GM18907 (cell line): ENCODE results near the gene FGD4.

Experiments
- ATAC-seq: cut with Tn5 transposase; IDR thresholded peaks from one replicate; pipeline ENCODE4 v1.9.1; 2021; ENCODE audit warnings: mild to moderate bottlenecking, moderate library complexity; ENCODE audit not compliant: unreplicated experiment

The FGD4 gene

GRCh38 chr12:32659908-32660440 is 260.6 kb downstream of the FGD4 start:
- ATAC-seq = no peak

GRCh38 chr12:32661706-32662105 is 262.3 kb downstream of the FGD4 start:
- ATAC-seq = no peak

GRCh38 chr12:32662665-32663064 is 263.3 kb downstream of the FGD4 start:
- ATAC-seq = no peak

- no peak for ATAC-seq
Observed at GRCh38 chr12:32666018-32666417, 266.7 kb downstream of the FGD4 start.

GRCh38 chr12:32669584-32669983 is 270.2 kb downstream of the FGD4 start:
- no peak for ATAC-seq

GRCh38 chr12:32671930-32672780 is 272.8 kb downstream of the FGD4 start:
- peak; percentile 56 for ATAC-seq

GRCh38 chr12:32679091-32679919 is 279.9 kb downstream of the FGD4 start, which contains the start of gene DNM1L:
DNM1L (plus strand) TSS chr12:32679301; CDS start chr12:32679364, 63 bp downstream.
- ATAC-seq = peak; percentile 98

GRCh38 chr12:32679920-32680237 is 280.5 kb downstream of the FGD4 start:
- no peak for ATAC-seq

GRCh38 chr12:32680787-32681186 is 281.4 kb downstream of the FGD4 start:
- ATAC-seq = no peak

- no peak for ATAC-seq
Observed at GRCh38 chr12:32681272-32681671, 281.9 kb downstream of the FGD4 start.

GRCh38 chr12:32686340-32686739 is 287.0 kb downstream of the FGD4 start:
- ATAC-seq = no peak

GRCh38 chr12:32688786-32689185 is 289.4 kb downstream of the FGD4 start:
- ATAC-seq = no peak

GRCh38 chr12:32690927-32691326 is 291.6 kb downstream of the FGD4 start:
- no peak for ATAC-seq

- ATAC-seq = no peak
Observed at GRCh38 chr12:32692358-32692757, 293.0 kb downstream of the FGD4 start.

- no peak for ATAC-seq
Observed at GRCh38 chr12:32693036-32693435, 293.7 kb downstream of the FGD4 start.
